Measurements from ENCODE around the gene PRRT3.

GRCh38 chr3:9933561-9934234 lies 18.5 kb downstream of the PRRT3 start, which contains the start of gene CRELD1:
- TF ChIP-seq, protein P1, sequence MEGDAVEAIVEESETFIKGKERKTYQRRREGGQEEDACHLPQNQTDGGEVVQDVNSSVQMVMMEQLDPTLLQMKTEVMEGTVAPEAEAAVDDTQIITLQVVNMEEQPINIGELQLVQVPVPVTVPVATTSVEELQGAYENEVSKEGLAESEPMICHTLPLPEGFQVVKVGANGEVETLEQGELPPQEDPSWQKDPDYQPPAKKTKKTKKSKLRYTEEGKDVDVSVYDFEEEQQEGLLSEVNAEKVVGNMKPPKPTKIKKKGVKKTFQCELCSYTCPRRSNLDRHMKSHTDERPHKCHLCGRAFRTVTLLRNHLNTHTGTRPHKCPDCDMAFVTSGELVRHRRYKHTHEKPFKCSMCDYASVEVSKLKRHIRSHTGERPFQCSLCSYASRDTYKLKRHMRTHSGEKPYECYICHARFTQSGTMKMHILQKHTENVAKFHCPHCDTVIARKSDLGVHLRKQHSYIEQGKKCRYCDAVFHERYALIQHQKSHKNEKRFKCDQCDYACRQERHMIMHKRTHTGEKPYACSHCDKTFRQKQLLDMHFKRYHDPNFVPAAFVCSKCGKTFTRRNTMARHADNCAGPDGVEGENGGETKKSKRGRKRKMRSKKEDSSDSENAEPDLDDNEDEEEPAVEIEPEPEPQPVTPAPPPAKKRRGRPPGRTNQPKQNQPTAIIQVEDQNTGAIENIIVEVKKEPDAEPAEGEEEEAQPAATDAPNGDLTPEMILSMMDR (IDR thresholded peaks at IDR 0.05; ENCODE audit: low read length), result no peak
- TF ChIP-seq EZH2 (IDR thresholded peaks at IDR 0.05; ENCODE audit: borderline replicate concordance, low read length), result no peak

All from OCI-LY1 (cell line).